ENCODE data around the gene SEM1. TPM values are rescaled to one million over a fixed set of nuclear protein-coding genes. Genes with fewer than 3 reads are reported as not detected.
"Not testable (repeated sequence)": the region's sequence is repeated elsewhere in the genome, so short reads cannot be mapped to it uniquely, and the experiment has no call there.

The SEM1 gene
- total and polyA plus RNA-seq, 2 experiments from 2014 or later: 26.8 to 288 TPM

GRCh38 chr7:96701258-96701657 is 8.4 kb downstream of the SEM1 start:
- H3K79me2 ChIP-seq: peaks cover 100% of the 10 kb centered on the region
- no peaks in the 10 kb centered on the region for H3K36me3 ChIP-seq (replicated peaks; ENCODE audit: insufficient read depth, low read depth)
- DNase-seq (ENCODE audit: low spot score): no peak
- H3K27ac ChIP-seq: no peak overlapping the region
- H3K4me1 ChIP-seq (ENCODE audit: insufficient read depth): no peaks in the 10 kb centered on the region
- no peak overlapping the region for H3K4me2 ChIP-seq
- no peak overlapping the region for H3K4me3 ChIP-seq
- no peaks in the 10 kb centered on the region for H3K9me3 ChIP-seq (ENCODE audit: low read depth)
- peaks cover 54% of the 10 kb centered on the region for H4K20me1 ChIP-seq (ENCODE audit: insufficient read depth, poor library complexity, severe bottlenecking)
- H2AFZ ChIP-seq: no peak overlapping the region
- no peaks in the 10 kb centered on the region for H3K9me2 ChIP-seq (replicated peaks; ENCODE audit: insufficient read depth)
- TF ChIP-seq EZH2phosphoT487 (IDR thresholded peaks at IDR 0.05; ENCODE audit: low read depth, severe bottlenecking, unreplicated experiment): no peak
- TF ChIP-seq EZH2 (IDR thresholded peaks at IDR 0.05; ENCODE audit: borderline replicate concordance): no peak
- TF ChIP-seq CTCF (IDR thresholded peaks at IDR 0.05; ENCODE audit: poor library complexity): no peak
- H3K27me3 ChIP-seq: no peaks in the 10 kb centered on the region
- 96% methylated on average over 3 of the region's 3 CpGs for WGBS (ENCODE audit: low lambda C conversion rate, missing lambda C conversion rate)

GRCh38 chr7:96700516-96700915 is 9.1 kb downstream of the SEM1 start:
- peaks cover 59% of the 10 kb centered on the region for H4K20me1 ChIP-seq (ENCODE audit: insufficient read depth, poor library complexity, severe bottlenecking)
- 93% methylated on average over 2 of the region's 2 CpGs for WGBS (ENCODE audit: low lambda C conversion rate, missing lambda C conversion rate)
- no peak overlapping the region for H3K4me3 ChIP-seq
- H3K79me2 ChIP-seq: peaks cover 100% of the 10 kb centered on the region
- H3K27ac ChIP-seq: no peak overlapping the region
- no peaks in the 10 kb centered on the region for H3K9me3 ChIP-seq (ENCODE audit: low read depth)
- no peak for DNase-seq (ENCODE audit: low spot score)
- H3K4me2 ChIP-seq: no peak overlapping the region
- no peaks in the 10 kb centered on the region for H3K27me3 ChIP-seq
- TF ChIP-seq EZH2phosphoT487 (IDR thresholded peaks at IDR 0.05; ENCODE audit: low read depth, severe bottlenecking, unreplicated experiment) (no peak), EZH2 (IDR thresholded peaks at IDR 0.05; ENCODE audit: borderline replicate concordance) (no peak), CTCF (IDR thresholded peaks at IDR 0.05; ENCODE audit: poor library complexity) (no peak)
- H2AFZ ChIP-seq: no peak overlapping the region
- no peaks in the 10 kb centered on the region for H3K4me1 ChIP-seq (ENCODE audit: insufficient read depth)
- no peaks in the 10 kb centered on the region for H3K36me3 ChIP-seq (replicated peaks; ENCODE audit: insufficient read depth, low read depth)
- no peaks in the 10 kb centered on the region for H3K9me2 ChIP-seq (replicated peaks; ENCODE audit: insufficient read depth)

- H4K20me1 ChIP-seq (ENCODE audit: insufficient read depth, poor library complexity, severe bottlenecking): peaks cover 49% of the 10 kb centered on the region
- H3K27me3 ChIP-seq: no peaks in the 10 kb centered on the region
- H3K4me2 ChIP-seq: no peak overlapping the region
- H3K4me1 ChIP-seq (ENCODE audit: insufficient read depth): no peaks in the 10 kb centered on the region
- no peak overlapping the region for H3K27ac ChIP-seq
- no peak for DNase-seq (ENCODE audit: low spot score)
- H3K9me2 ChIP-seq (replicated peaks; ENCODE audit: insufficient read depth): no peaks in the 10 kb centered on the region
- no peak overlapping the region for H2AFZ ChIP-seq
- no peak overlapping the region for H3K4me3 ChIP-seq
- TF ChIP-seq CTCF (IDR thresholded peaks at IDR 0.05; ENCODE audit: poor library complexity): no peak
- no peak for TF ChIP-seq EZH2 (IDR thresholded peaks at IDR 0.05; ENCODE audit: borderline replicate concordance)
- no peak for TF ChIP-seq EZH2phosphoT487 (IDR thresholded peaks at IDR 0.05; ENCODE audit: low read depth, severe bottlenecking, unreplicated experiment)
- peaks cover 93% of the 10 kb centered on the region for H3K79me2 ChIP-seq
- 92% methylated on average over 4 of the region's 4 CpGs for WGBS (ENCODE audit: low lambda C conversion rate, missing lambda C conversion rate)
- H3K9me3 ChIP-seq (ENCODE audit: low read depth): no peaks in the 10 kb centered on the region
- H3K36me3 ChIP-seq (replicated peaks; ENCODE audit: insufficient read depth, low read depth): no peaks in the 10 kb centered on the region
Measured at GRCh38 chr7:96699219-96699871, 10.3 kb downstream of the SEM1 start.

GRCh38 chr7:96698449-96698848 is 11.2 kb downstream of the SEM1 start:
- Histone ChIP-seq H3K79me2 (peaks cover 88% of the 10 kb centered on the region), H4K20me1 (ENCODE audit: insufficient read depth, poor library complexity, severe bottlenecking) (peaks cover 48% of the 10 kb centered on the region)
- H3K9me2 ChIP-seq (replicated peaks; ENCODE audit: insufficient read depth); H3K4me3 ChIP-seq; H2AFZ ChIP-seq; H3K9me3 ChIP-seq (ENCODE audit: low read depth); H3K4me1 ChIP-seq (ENCODE audit: insufficient read depth); H3K27ac ChIP-seq; DNase-seq (ENCODE audit: low spot score); H3K36me3 ChIP-seq (replicated peaks; ENCODE audit: insufficient read depth, low read depth); H3K4me2 ChIP-seq; H3K27me3 ChIP-seq: not testable (repeated sequence)
- WGBS (ENCODE audit: low lambda C conversion rate, missing lambda C conversion rate): 96% methylated on average over 7 of the region's 7 CpGs
